ENCODE data around the gene PYY.

GRCh38 chr17:43906951-43907424 is 46.8 kb downstream of the PYY start:
- TF ChIP-seq CTCF (IDR thresholded peaks at IDR 0.05) (no peak), POLR2A (IDR thresholded peaks at IDR 0.05) (no peak)

All from Peyer's patch (tissue), 4 donors.